ENCODE data around the gene CDK14.

The CDK14 gene

GRCh38 chr7:90710466-90710850 lies 114.3 kb downstream of the CDK14 start:
- no peak for TF ChIP-seq FOXP2 (optimal IDR thresholded peaks at IDR 0.05; ENCODE audit: borderline replicate concordance, extremely low read depth, extremely low read length, insufficient read depth)
- TF ChIP-seq REST (IDR thresholded peaks at IDR 0.05; ENCODE audit: insufficient read depth in 1 of 2, low read depth in 2 of 2, low read length in 2 of 2) = no peak
- no peak for TF ChIP-seq SIN3A (IDR thresholded peaks at IDR 0.05; ENCODE audit: borderline replicate concordance, insufficient read depth, low read length)
- no peak for TF ChIP-seq POLR2AphosphoS5 (IDR thresholded peaks at IDR 0.05; ENCODE audit: low read depth, low read length)
- no peak for TF ChIP-seq TAF1 (IDR thresholded peaks at IDR 0.05; ENCODE audit: borderline replicate concordance, insufficient read depth, low read length)

GRCh38 chr7:90713628-90714027 lies 117.5 kb downstream of the CDK14 start:
- no peak for TF ChIP-seq REST (IDR thresholded peaks at IDR 0.05; ENCODE audit: insufficient read depth in 1 of 2, low read depth in 2 of 2, low read length in 2 of 2)
- TF ChIP-seq TAF1 (IDR thresholded peaks at IDR 0.05; ENCODE audit: borderline replicate concordance, insufficient read depth, low read length) = no peak
- TF ChIP-seq FOXP2 (optimal IDR thresholded peaks at IDR 0.05; ENCODE audit: borderline replicate concordance, extremely low read depth, extremely low read length, insufficient read depth) = no peak
- TF ChIP-seq SIN3A (IDR thresholded peaks at IDR 0.05; ENCODE audit: borderline replicate concordance, insufficient read depth, low read length) = no peak
- TF ChIP-seq POLR2AphosphoS5 (IDR thresholded peaks at IDR 0.05; ENCODE audit: low read depth, low read length) = no peak

- no peak for TF ChIP-seq TAF1 (IDR thresholded peaks at IDR 0.05; ENCODE audit: borderline replicate concordance, insufficient read depth, low read length)
- no peak for TF ChIP-seq POLR2AphosphoS5 (IDR thresholded peaks at IDR 0.05; ENCODE audit: low read depth, low read length)
- no peak for TF ChIP-seq SIN3A (IDR thresholded peaks at IDR 0.05; ENCODE audit: borderline replicate concordance, insufficient read depth, low read length)
- no peak for TF ChIP-seq FOXP2 (optimal IDR thresholded peaks at IDR 0.05; ENCODE audit: borderline replicate concordance, extremely low read depth, extremely low read length, insufficient read depth)
- no peak for TF ChIP-seq REST (IDR thresholded peaks at IDR 0.05; ENCODE audit: insufficient read depth in 1 of 2, low read depth in 2 of 2, low read length in 2 of 2)
Observed at GRCh38 chr7:90715067-90715466, 118.9 kb downstream of the CDK14 start.

- TF ChIP-seq REST (IDR thresholded peaks at IDR 0.05; ENCODE audit: insufficient read depth in 1 of 2, low read depth in 2 of 2, low read length in 2 of 2) (no peak), POLR2AphosphoS5 (IDR thresholded peaks at IDR 0.05; ENCODE audit: low read depth, low read length) (no peak), TAF1 (IDR thresholded peaks at IDR 0.05; ENCODE audit: borderline replicate concordance, insufficient read depth, low read length) (no peak), FOXP2 (optimal IDR thresholded peaks at IDR 0.05; ENCODE audit: borderline replicate concordance, extremely low read depth, extremely low read length, insufficient read depth) (no peak), SIN3A (IDR thresholded peaks at IDR 0.05; ENCODE audit: borderline replicate concordance, insufficient read depth, low read length) (no peak)
Observed at GRCh38 chr7:90717296-90718060, 121.4 kb downstream of the CDK14 start.

Measured in PFSK-1 (cell line).